Right lobe of liver (tissue), 6 donors: ENCODE measurements around the gene PRG2. TPM values are rescaled to one million over a fixed set of nuclear protein-coding genes. Genes with fewer than 3 reads are reported as not detected.
A peak's percentile ranks its signal among the peaks of the same experiment; 100 is the strongest.

Experiments
- ATAC-seq, 4 donors: fragments of 200-7000 bp; cut with Tn5 transposase; one replicate each; pipeline ENCODE4 v1.9.1; 2020; ENCODE audit warnings: mild to moderate bottlenecking in 4 of 4, moderate library complexity in 4 of 4
- DNase-seq, 3 donors: peaks; one replicate each; pipeline ENCODE4 v3.0.0-alpha.2; 2020
- H3K27ac ChIP-seq, 3 donors: fragments of 200-600 bp; one replicate each; pipeline ENCODE4 v1.8.0; 2022
- H3K27me3 ChIP-seq, 2 donors: fragments of 200-600 bp; one replicate each; pipeline ENCODE4 v1.8.0; 2022
- H3K36me3 ChIP-seq, 4 donors: fragments of 200-600 bp; sonication (generic) in 1 of 4; one replicate each; pipeline versions ENCODE4 v1.5.1 to v1.8.0; 2017 to 2022; ENCODE audit warnings: control low read depth in 1 of 4
- H3K4me1 ChIP-seq, 4 donors: fragments of 200-600 bp; sonication (generic) in 1 of 4; one replicate each; pipeline versions ENCODE4 v1.5.1 to v1.8.0; 2017 to 2022; ENCODE audit warnings: control low read depth in 1 of 4
- H3K4me3 ChIP-seq, 3 donors: fragments of 200-600 bp; one replicate each; pipeline ENCODE4 v1.8.0; 2022
- H3K9me3 ChIP-seq, 4 donors: fragments of 200-600 bp; sonication (generic) in 1 of 4; one replicate each; pipeline versions ENCODE4 v1.5.1 to v1.8.0; 2017 to 2022; ENCODE audit warnings: control low read depth in 1 of 4
- POLR2A ChIP-seq: fragments of 450-650 bp; IDR thresholded peaks from one replicate; pipeline ENCODE4 v1.6.1; 2017; ENCODE audit warnings: antibody characterized with exemption, mild to moderate bottlenecking
- WGBS: methylation state at CpG from one replicate; pipeline ENCODE4 v1.1.6; 2018; ENCODE audit warnings: low coverage, low lambda C conversion rate; ENCODE audit not compliant: insufficient coverage; ENCODE audit errors: missing lambda C conversion rate; 5-methylcytosine and 5-hydroxymethylcytosine counted together
- intact Hi-C, 2 donors: fragments of 100-400 bp; cut with DNase I; formaldehyde crosslinking; loops; one replicate each; pipeline versions ENCODE4 v1.11.2 to v1.14.1; 2022
- total RNA-seq, 6 experiments: library from RNA; depleted of rRNA in 2 of 6; stranded (reverse); fragments of >200 nt in 2 of 6; fragmentation: NEBNext Ultra II Directional in 3 of 6; extraction: Animal tissue kit (Norgen Biotek cat#: 25700) in 3 of 6; gene quantifications; one replicate each; pipeline versions ENCODE4 v1.1.0 to v1.2.4, GENCODE V29; 2016 to 2023
- TF ChIP-seq, protein P1 (sequence below), 4 donors: fragments of 200-600 bp in 3 of 4; fragments of 450-650 bp in 1 of 4; IDR thresholded peaks; one replicate each; pipeline versions ENCODE4 v1.5.1 to v1.8.0; 2016 to 2022; ENCODE audit warnings: antibody characterized with exemption in 4 of 4, mild to moderate bottlenecking in 2 of 4
- donor health status: DM: no; HTN: yes; CAD: no.
- donor health status: DM: no; HTN: no; CAD: no.
- donor health status: DM: no; HTN: no; CAD: no.
- donor health status: DM: no; HTN: yes; CAD: no.
- donor health status: DM: no; HTN: yes; CAD: no.

Gene PRG2
- total RNA-seq, 6 experiments from 2014 or later, result 0.39 to 1.2 (median 0.86) TPM; not detected in 2

GRCh38 chr11:57392066-57392762 is 1.8 kb upstream of the PRG2 start:
- peaks cover 0 to 5% (median 0%) of the 10 kb centered on the region in 4 donors for H3K4me1 ChIP-seq
- no peaks in the 10 kb centered on the region for H3K27me3 ChIP-seq
- H3K9me3 ChIP-seq, result no peaks in the 10 kb centered on the region
- no peak for TF ChIP-seq POLR2A
- TF ChIP-seq, protein P1, sequence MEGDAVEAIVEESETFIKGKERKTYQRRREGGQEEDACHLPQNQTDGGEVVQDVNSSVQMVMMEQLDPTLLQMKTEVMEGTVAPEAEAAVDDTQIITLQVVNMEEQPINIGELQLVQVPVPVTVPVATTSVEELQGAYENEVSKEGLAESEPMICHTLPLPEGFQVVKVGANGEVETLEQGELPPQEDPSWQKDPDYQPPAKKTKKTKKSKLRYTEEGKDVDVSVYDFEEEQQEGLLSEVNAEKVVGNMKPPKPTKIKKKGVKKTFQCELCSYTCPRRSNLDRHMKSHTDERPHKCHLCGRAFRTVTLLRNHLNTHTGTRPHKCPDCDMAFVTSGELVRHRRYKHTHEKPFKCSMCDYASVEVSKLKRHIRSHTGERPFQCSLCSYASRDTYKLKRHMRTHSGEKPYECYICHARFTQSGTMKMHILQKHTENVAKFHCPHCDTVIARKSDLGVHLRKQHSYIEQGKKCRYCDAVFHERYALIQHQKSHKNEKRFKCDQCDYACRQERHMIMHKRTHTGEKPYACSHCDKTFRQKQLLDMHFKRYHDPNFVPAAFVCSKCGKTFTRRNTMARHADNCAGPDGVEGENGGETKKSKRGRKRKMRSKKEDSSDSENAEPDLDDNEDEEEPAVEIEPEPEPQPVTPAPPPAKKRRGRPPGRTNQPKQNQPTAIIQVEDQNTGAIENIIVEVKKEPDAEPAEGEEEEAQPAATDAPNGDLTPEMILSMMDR (IDR thresholded peaks at IDR 0.05), result no peak
- H3K4me3 ChIP-seq, result no peak overlapping the region
- DNase-seq (no peak), ATAC-seq (no peak)
- no peak overlapping the region for H3K27ac ChIP-seq
- H3K36me3 ChIP-seq, result no peaks in the 10 kb centered on the region
- intact Hi-C loops, result no loop called here
- WGBS, result 75% methylated on average over 7 of the region's 8 CpGs

DNA sequence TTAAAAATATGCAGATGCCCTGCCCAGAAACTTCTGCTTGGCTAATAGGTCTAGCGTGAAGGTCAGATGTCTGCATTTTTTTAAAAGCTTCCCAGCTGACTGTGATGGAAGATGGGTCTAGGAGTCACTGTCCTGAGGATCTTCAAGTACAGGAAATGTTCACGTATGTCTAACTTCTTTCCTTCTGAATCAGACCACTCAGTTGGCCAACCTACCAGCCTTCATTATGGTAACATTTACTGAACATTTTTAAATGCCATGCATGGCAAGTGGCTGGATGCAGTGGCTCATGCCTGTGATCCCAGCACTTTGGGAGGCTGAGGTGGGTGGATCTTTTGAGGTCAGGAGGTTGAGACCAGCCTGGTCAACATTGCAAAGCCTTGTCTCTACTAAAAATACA is 1.1 kb upstream of the PRG2 start:
- no peak for ATAC-seq
- no peak for DNase-seq
- no peak overlapping the region for H3K4me3 ChIP-seq
- H3K36me3 ChIP-seq, result no peaks in the 10 kb centered on the region
- no peaks in the 10 kb centered on the region for H3K27me3 ChIP-seq
- intact Hi-C loops, result no loop called here
- no peaks in the 10 kb centered on the region for H3K9me3 ChIP-seq
- no peak overlapping the region for H3K27ac ChIP-seq
- TF ChIP-seq POLR2A, result no peak
- TF ChIP-seq, protein P1 (IDR thresholded peaks at IDR 0.05), result no peak
- H3K4me1 ChIP-seq, result no peaks in the 10 kb centered on the region
- WGBS, result 60% methylated on average over 2 of the region's 2 CpGs

DNA sequence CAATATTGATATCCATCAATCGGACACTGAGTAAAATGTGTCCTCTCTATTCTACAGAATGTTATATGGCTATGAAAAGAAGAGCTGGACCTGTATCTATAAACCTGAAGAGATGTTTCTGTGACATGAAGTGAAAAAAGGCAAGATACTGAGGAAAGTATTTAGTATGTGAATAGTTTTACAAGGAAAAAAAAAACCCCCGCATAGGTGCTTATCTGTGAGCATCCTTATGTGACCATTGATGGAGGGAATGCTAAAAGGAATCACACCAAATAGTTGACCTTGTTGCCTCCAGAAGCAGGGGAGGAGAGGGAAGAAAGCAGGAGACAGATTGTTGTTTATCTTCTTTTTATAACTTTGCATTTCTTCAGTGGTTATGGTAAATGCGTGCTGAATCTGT is 661 bp upstream of the PRG2 start:
- no peak overlapping the region for H3K4me3 ChIP-seq
- intact Hi-C loops, result no loop called here
- 82% methylated on average over 3 of the region's 3 CpGs for WGBS
- TF ChIP-seq, protein P1 (IDR thresholded peaks at IDR 0.05), result no peak
- no peaks in the 10 kb centered on the region for H3K4me1 ChIP-seq
- DNase-seq (no peak), ATAC-seq (no peak)
- H3K27ac ChIP-seq, result no peak overlapping the region
- no peaks in the 10 kb centered on the region for H3K27me3 ChIP-seq
- H3K9me3 ChIP-seq, result no peaks in the 10 kb centered on the region
- no peaks in the 10 kb centered on the region for H3K36me3 ChIP-seq

DNA sequence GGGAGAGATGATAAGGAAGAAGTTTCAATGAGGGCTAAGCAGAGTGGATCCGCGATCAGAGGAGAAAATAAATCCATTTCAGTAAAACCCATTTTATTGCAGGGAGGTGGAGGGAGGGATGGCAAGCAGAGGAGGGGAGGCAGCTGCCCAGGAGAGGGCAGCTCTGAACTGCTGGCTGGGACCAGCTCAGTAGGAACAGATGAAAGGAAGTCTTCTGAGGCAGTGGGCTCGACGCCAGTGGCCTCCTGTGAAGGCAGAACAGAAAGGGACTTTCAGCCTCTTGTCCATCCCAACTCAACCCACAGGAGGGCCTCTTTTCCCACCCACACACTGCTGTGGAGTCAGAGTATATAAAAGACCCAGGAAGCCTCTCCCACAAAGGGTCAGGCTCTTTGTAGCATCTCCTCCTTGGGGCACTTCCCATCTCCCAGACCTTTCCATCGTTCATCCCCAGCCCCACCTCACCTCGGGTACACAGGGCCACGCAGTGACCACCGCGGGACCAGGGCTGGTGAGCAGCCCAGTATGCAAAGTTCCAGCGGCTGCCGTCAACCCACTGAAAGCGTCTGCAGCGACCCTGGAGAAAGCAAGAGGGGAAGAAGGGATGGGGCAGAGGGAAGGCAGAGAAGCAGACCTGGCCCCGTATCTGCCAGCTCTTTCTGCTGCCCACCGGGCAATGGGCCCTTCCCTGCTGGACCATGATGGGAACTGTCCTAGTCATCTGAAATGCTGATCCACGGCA is 3.0 kb downstream of the PRG2 start:
- Histone ChIP-seq H3K4me1 (no peaks in the 10 kb centered on the region), H3K27me3 (no peaks in the 10 kb centered on the region), H3K36me3 (no peaks in the 10 kb centered on the region), H3K27ac (no peak overlapping the region), H3K4me3 (no peak overlapping the region), H3K9me3 (no peaks in the 10 kb centered on the region)
- ATAC-seq (peak; percentile 70 to 81 (median 76)), DNase-seq (peak in 1 of 3 donors; percentile 42)
- no peak for TF ChIP-seq POLR2A
- TF ChIP-seq, protein P1 (IDR thresholded peaks at IDR 0.05), result peak in 3 of 4 donors; percentile 10 to 37 (median 25)
- 71% methylated on average over 6 of the region's 16 CpGs for WGBS
- intact Hi-C loops, result no loop called here
